H9 (cell line): Measurements from ENCODE around the gene RALGAPB. TPM values are rescaled to one million over a fixed set of nuclear protein-coding genes. Genes with fewer than 3 reads are reported as not detected.

Experiments used
- DNase-seq: peaks from one replicate; pipeline ENCODE4 v3.0.0-alpha.2; 2017
- H2AFZ ChIP-seq: one replicate; pipeline ENCODE4 v1.6.1; 2013; ENCODE audit warnings: mild to moderate bottlenecking, low read length, control low read depth, moderate library complexity
- H2AK5ac ChIP-seq: 2 replicates; pipeline ENCODE4 v1.6.1; 2013; ENCODE audit warnings: low read length, control low read depth, mixed read lengths; ENCODE audit not compliant: insufficient read length
- H2BK120ac ChIP-seq: one replicate; pipeline ENCODE4 v1.6.1; 2013; ENCODE audit warnings: low read depth, mild to moderate bottlenecking, low read length, control low read depth, inconsistent platforms; ENCODE audit not compliant: poor library complexity, severe bottlenecking
- H2BK12ac ChIP-seq: 2 replicates; pipeline ENCODE4 v1.6.1; 2013; ENCODE audit warnings: low read length, control low read depth, mixed read lengths, low read depth; ENCODE audit not compliant: insufficient read length
- H2BK15ac ChIP-seq: 2 replicates; pipeline ENCODE4 v1.6.1; 2013; ENCODE audit warnings: low read depth, low read length, control low read depth
- H2BK20ac ChIP-seq: one replicate; pipeline ENCODE4 v1.6.1; 2013; ENCODE audit warnings: low read depth, mild to moderate bottlenecking, low read length, control low read depth, inconsistent platforms; ENCODE audit not compliant: poor library complexity, severe bottlenecking
- H2BK5ac ChIP-seq: 2 replicates; pipeline ENCODE4 v1.6.1; 2013; ENCODE audit warnings: low read length, control low read depth, mixed read lengths; ENCODE audit not compliant: insufficient read length
- H3K14ac ChIP-seq: 2 replicates; pipeline ENCODE4 v1.6.1; 2013; ENCODE audit warnings: low read length, control low read depth; ENCODE audit not compliant: insufficient read depth
- H3K18ac ChIP-seq: 2 replicates; pipeline ENCODE4 v1.6.1; 2013; ENCODE audit warnings: low read depth, mild to moderate bottlenecking, mixed read lengths, low read length, control low read depth; ENCODE audit not compliant: insufficient read length
- H3K23ac ChIP-seq: 2 replicates; pipeline ENCODE4 v1.6.1; 2013; ENCODE audit warnings: low read length, control low read depth, mixed read lengths, low read depth; ENCODE audit not compliant: insufficient read length
- H3K23me2 ChIP-seq: 2 replicates; pipeline ENCODE4 v1.6.1; 2013; ENCODE audit warnings: low read depth, mild to moderate bottlenecking, mixed read lengths, low read length, control low read depth; ENCODE audit not compliant: insufficient read length, poor library complexity, severe bottlenecking
- H3K27ac ChIP-seq: 2 replicates; pipeline ENCODE4 v1.5.1; 2013; ENCODE audit warnings: low read length, control low read depth, mixed read lengths, low read depth; ENCODE audit not compliant: insufficient read length
- H3K27me3 ChIP-seq: 2 replicates; pipeline ENCODE4 v1.6.1; 2013; ENCODE audit warnings: low read length, control low read depth, inconsistent platforms; ENCODE audit not compliant: insufficient read depth
- H3K4ac ChIP-seq: 2 replicates; pipeline ENCODE4 v1.6.1; 2013; ENCODE audit warnings: low read depth, mild to moderate bottlenecking, control low read depth, inconsistent platforms, low read length, moderate library complexity
- H3K4me1 ChIP-seq: 2 replicates; pipeline ENCODE4 v1.6.1; 2013; ENCODE audit warnings: low read length, control low read depth, inconsistent platforms; ENCODE audit not compliant: insufficient read depth
- H3K4me2 ChIP-seq: 2 replicates; pipeline ENCODE4 v1.6.1; 2013; ENCODE audit warnings: low read length, control low read depth, mixed read lengths; ENCODE audit not compliant: insufficient read length, insufficient read depth
- H3K56ac ChIP-seq: 2 replicates; pipeline ENCODE4 v1.6.1; 2013; ENCODE audit warnings: low read depth, mild to moderate bottlenecking, mixed read lengths, low read length, control low read depth; ENCODE audit not compliant: insufficient read length
- H3K79me1 ChIP-seq: 2 replicates; pipeline ENCODE4 v1.6.1; 2013; ENCODE audit warnings: low read depth, mild to moderate bottlenecking, moderate library complexity, low read length, control low read depth, inconsistent platforms; ENCODE audit not compliant: insufficient read depth, poor library complexity, severe bottlenecking
- H3K79me2 ChIP-seq: 2 replicates; pipeline ENCODE4 v1.6.1; 2013; ENCODE audit warnings: low read length, control low read depth, inconsistent platforms; ENCODE audit not compliant: insufficient read depth
- H3K9ac ChIP-seq: 2 replicates; pipeline ENCODE4 v1.6.1; 2013; ENCODE audit warnings: low read length, control low read depth, mixed read lengths; ENCODE audit not compliant: insufficient read length; ENCODE audit errors: extremely low read depth
- H3K9me3 ChIP-seq: one replicate; pipeline ENCODE4 v1.6.1; 2013; ENCODE audit warnings: low read depth, low read length, inconsistent platforms; ENCODE audit not compliant: control insufficient read depth
- H3T11ph ChIP-seq: one replicate; pipeline ENCODE4 v1.6.1; 2013; ENCODE audit warnings: mild to moderate bottlenecking, low read length, control low read depth, inconsistent platforms
- H4K20me1 ChIP-seq: one replicate; pipeline ENCODE4 v1.6.1; 2013; ENCODE audit not compliant: control insufficient read depth, insufficient read length, insufficient read depth
- H4K5ac ChIP-seq: 2 replicates; pipeline ENCODE4 v1.6.1; 2013; ENCODE audit warnings: low read depth, mild to moderate bottlenecking, mixed read lengths, low read length, control low read depth; ENCODE audit not compliant: insufficient read length
- H4K8ac ChIP-seq: replicated peaks from 2 replicates; pipeline ENCODE4 v1.6.1; 2013; ENCODE audit warnings: low read length, control low read depth, mixed read lengths, low read depth; ENCODE audit not compliant: insufficient read length
- H4K91ac ChIP-seq: 2 replicates; pipeline ENCODE4 v1.6.1; 2013; ENCODE audit warnings: low read depth, mild to moderate bottlenecking, moderate library complexity, mixed read lengths, low read length, control low read depth; ENCODE audit not compliant: insufficient read length
- H3K27ac Mint-ChIP-seq, 3 experiments: 2 replicates in 2 of 3; 3 replicates in 1 of 3; pipeline ENCODE4 v1.8.0; 2020 to 2021; ENCODE audit warnings: mixed read lengths in 3 of 3, mild to moderate bottlenecking in 1 of 3, moderate library complexity in 1 of 3
- H3K27me3 Mint-ChIP-seq: 2 replicates; pipeline ENCODE4 v1.8.0; 2021; ENCODE audit warnings: low read depth, mild to moderate bottlenecking, moderate library complexity, mixed read lengths
- H3K36me3 Mint-ChIP-seq, 3 experiments: 2 replicates in 2 of 3; 3 replicates in 1 of 3; pipeline ENCODE4 v1.8.0; 2020 to 2021; ENCODE audit warnings: low read depth in 3 of 3, mixed read lengths in 3 of 3; ENCODE audit not compliant: insufficient read depth in 1 of 3
- H3K4me1 Mint-ChIP-seq, 2 experiments: 2 replicates each; pipeline ENCODE4 v1.8.0; 2020; ENCODE audit warnings: mixed read lengths in 2 of 2
- H3K4me3 Mint-ChIP-seq, 2 experiments: 2 replicates in 1 of 2; 3 replicates in 1 of 2; pipeline ENCODE4 v1.8.0; 2020 to 2021; ENCODE audit warnings: mild to moderate bottlenecking in 2 of 2, mixed read lengths in 2 of 2, moderate library complexity in 1 of 2
- H3K9me3 Mint-ChIP-seq, 2 experiments: 2 replicates in 1 of 2; 3 replicates in 1 of 2; pipeline ENCODE4 v1.8.0; 2020; ENCODE audit warnings: mild to moderate bottlenecking in 2 of 2, mixed read lengths in 2 of 2, moderate library complexity in 1 of 2
- CTCF ChIP-seq: fragments of 200-600 bp; sonication (generic); conservative IDR thresholded peaks from 3 replicates; pipeline ENCODE4 v1.8.0; 2021; ENCODE audit warnings: antibody characterized with exemption, mild to moderate bottlenecking
- WGBS: extraction: QIAGEN DNeasy Blood & Tissue Kit; methylation state at CpG from one replicate; pipeline ENCODE4 v1.1.7; 2013; ENCODE audit warnings: missing lambda C conversion rate, low lambda C conversion rate, mixed read lengths; ENCODE audit not compliant: insufficient read length; ENCODE audit errors: extremely low coverage; 5-methylcytosine and 5-hydroxymethylcytosine counted together
- total RNA-seq: library from RNA; stranded (reverse); gene quantifications from 2 replicates; pipeline ENCODE4 v1.2.1, GENCODE V29; 2021

RALGAPB gene
- total RNA-seq, 1 experiment from 2014 or later: 28.5 TPM

DNA sequence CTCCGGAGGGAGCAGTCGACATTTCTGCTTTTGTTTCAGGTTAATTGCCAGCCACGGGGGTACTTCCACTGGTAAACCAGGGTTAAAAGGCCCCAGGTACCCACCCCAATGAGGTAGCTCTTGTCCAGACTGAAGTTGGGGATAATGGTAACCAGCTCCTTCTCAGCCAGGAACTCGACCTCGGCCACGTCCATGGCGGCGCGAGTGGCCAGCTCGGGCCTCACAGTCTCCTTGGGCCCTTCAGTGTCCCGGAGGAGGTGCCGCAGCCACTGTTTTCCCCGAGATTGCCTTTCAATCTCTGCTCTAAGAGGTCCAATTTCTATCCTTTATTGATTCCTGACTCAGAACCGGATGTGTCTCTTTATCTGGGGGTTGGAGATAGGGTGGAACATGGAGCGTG, 142.6 kb downstream of the RALGAPB start:
- Histone ChIP-seq H3K4ac (no peak overlapping the region), H3K27ac (no peak overlapping the region), H2AK5ac (no peak overlapping the region), H2AFZ (no peak overlapping the region), H3K4me2 (no peak overlapping the region), H4K8ac (no peak overlapping the region), H3K9ac (no peak overlapping the region), H3K14ac (no peak overlapping the region), H3K27me3 (no peaks in the 10 kb centered on the region), H3K23ac (no peak overlapping the region), H2BK20ac (no peak overlapping the region), H3K9me3 (no peaks in the 10 kb centered on the region), H3K23me2 (no peaks in the 10 kb centered on the region), H4K5ac (no peak overlapping the region), H2BK120ac (no peak overlapping the region), H3K4me1 (no peaks in the 10 kb centered on the region), H2BK5ac (no peak overlapping the region), H3K56ac (no peak overlapping the region), H2BK15ac (no peak overlapping the region), H4K20me1 (no peaks in the 10 kb centered on the region), H3K79me1 (no peaks in the 10 kb centered on the region), H3K18ac (no peak overlapping the region), H3T11ph (no peak overlapping the region), H3K79me2 (no peaks in the 10 kb centered on the region), H4K91ac (no peak overlapping the region), H2BK12ac (no peak overlapping the region)
- no peak overlapping the region for H3K4me3 Mint-ChIP-seq
- peaks cover 10 to 13% of the 10 kb centered on the region in 2 experiments for H3K4me1 Mint-ChIP-seq
- no peaks in the 10 kb centered on the region; the same call in none of the 2 replicates for H3K27me3 Mint-ChIP-seq
- H3K36me3 Mint-ChIP-seq: peaks cover 0 to 1% (median 0%) of the 10 kb centered on the region in 3 experiments; a peak in 1 of 7 replicates
- no peaks in the 10 kb centered on the region for H3K9me3 Mint-ChIP-seq
- DNase-seq: no peak
- H3K27ac Mint-ChIP-seq: no peak overlapping the region
- WGBS: no CpG with 5 or more reads among the region's 15 CpGs
- no peak for TF ChIP-seq CTCF
